H1 (cell line): ENCODE results near the gene NDUFA13. TPM values are rescaled to one million over a fixed set of nuclear protein-coding genes. Genes with fewer than 3 reads are reported as not detected.

Experiments
- CHD7 ChIP-seq: fragments of 300-600 bp; sonication (generic); IDR thresholded peaks from 2 replicates; pipeline ENCODE4 v1.7.1; 2012; ENCODE audit warnings: low read length, moderate library complexity, mild to moderate bottlenecking, inconsistent platforms; ENCODE audit not compliant: insufficient replicate concordance
- polyA plus RNA-seq, 7 experiments: library from polyadenylated mRNA; depleted of rRNA in 3 of 7; stranded (reverse) in 5 of 7; unstranded in 2 of 7; fragments of >200 nt in 5 of 7; fragments of 200-250 nt in 2 of 7; gene quantifications; 1 replicate in 5 of 7; 2 replicates in 1 of 7; 4 replicates in 1 of 7; pipeline versions ENCODE4 v1.2.1 to v1.2.3, GENCODE V29; 2011 to 2013; ENCODE audit warnings: missing spikeins in 2 of 7, mixed read lengths in 2 of 7
- total RNA-seq: library from RNA; stranded (reverse); fragmentation: NEBNext Ultra II Directional; extraction: Animal tissue kit (Norgen Biotek cat#: 25700); gene quantifications from 2 replicates; pipeline ENCODE4 v1.2.1, GENCODE V29; 2021

The NDUFA13 gene
- total and polyA plus RNA-seq, 2 of the 8 experiments (the other 6 are each of a cell fraction or from before 2014, with no cell fraction given): 413 to 1,105 TPM

GRCh38 chr19:19471682-19472081 lies 44.3 kb upstream of the NDUFA13 start (continued):
- no peak for TF ChIP-seq CHD7
